Measurements from ENCODE around the gene GPR176. TPM values are rescaled to one million over a fixed set of nuclear protein-coding genes. Genes with fewer than 3 reads are reported as not detected.

GPR176 gene, protein sequence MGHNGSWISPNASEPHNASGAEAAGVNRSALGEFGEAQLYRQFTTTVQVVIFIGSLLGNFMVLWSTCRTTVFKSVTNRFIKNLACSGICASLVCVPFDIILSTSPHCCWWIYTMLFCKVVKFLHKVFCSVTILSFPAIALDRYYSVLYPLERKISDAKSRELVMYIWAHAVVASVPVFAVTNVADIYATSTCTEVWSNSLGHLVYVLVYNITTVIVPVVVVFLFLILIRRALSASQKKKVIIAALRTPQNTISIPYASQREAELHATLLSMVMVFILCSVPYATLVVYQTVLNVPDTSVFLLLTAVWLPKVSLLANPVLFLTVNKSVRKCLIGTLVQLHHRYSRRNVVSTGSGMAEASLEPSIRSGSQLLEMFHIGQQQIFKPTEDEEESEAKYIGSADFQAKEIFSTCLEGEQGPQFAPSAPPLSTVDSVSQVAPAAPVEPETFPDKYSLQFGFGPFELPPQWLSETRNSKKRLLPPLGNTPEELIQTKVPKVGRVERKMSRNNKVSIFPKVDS
- total RNA-seq = under 1 TPM; 0.41 to 0.47 TPM

DNA sequence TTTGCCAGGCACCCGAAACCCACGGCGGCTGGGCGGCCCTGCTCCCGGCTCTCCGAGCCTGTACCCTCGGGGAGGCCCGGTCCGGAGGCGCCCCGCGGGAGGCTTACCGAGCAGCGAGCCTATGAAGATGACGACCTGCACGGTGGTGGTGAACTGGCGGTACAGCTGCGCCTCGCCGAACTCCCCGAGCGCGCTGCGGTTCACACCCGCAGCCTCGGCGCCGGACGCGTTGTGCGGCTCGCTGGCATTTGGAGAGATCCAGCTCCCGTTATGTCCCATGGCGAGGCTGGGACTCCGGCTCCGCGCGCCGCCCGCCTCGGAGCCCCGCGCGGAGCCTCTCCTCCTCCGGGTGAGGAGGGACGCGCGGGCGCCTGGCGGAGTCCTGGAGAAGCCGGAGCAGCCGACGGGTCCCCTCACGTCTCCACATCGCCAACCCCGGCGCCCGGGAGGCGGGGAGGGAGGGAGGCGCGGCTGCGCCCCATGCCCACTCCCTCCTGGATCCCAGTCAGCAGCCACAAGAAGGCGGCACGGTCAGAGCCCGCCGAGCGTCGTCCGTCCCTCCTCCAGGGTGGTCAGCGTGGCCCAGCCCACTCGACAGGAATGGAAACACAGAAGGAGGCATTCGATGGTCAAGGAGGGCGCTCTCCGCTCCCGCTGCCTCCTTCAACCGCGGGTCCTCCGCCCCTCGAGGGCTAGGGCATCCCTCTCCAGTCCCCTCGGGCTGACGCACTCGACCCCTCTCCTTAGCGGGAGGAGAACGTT, at the start of gene GPR176:
Gene GPR176, minus strand, starts transcription at position 519 of the 762 bp plus-strand sequence. Its CDS starts 240 bp downstream, at position 279.
- peak within 1 kb of the TSS; percentile 73 to 82 for H3K27ac Mint-ChIP-seq
- peak; percentile 29 to 32 for ATAC-seq
- peaks cover 6 to 11% of the 10 kb centered on the region in 2 donors for H3K9me3 Mint-ChIP-seq
- H3K36me3 Mint-ChIP-seq = peaks cover 7 to 8% of the 10 kb centered on the region in 2 donors
- DNase-seq (ENCODE audit: low spot score in 2 of 2) = peak in 1 of 2 donors; percentile 33

DNA sequence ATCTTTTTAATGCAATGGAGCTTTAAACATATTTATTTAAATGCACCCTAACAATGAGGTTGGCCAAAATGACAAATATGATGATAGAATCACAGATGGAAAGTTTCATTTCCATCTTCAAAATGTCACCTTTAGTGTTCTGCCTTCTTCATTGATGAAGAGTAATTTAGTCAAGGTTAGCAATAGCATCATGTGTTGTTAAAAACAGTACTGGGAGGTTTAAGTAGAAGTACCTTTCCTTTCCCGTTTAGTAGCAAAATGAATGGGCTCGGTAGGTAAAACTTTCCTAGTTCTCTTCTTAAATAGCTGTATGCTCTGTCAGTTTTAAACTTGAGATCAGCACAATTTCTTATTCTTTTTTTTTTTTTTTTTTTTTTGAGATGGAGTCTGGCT, 48.9 kb upstream of the GPR176 start:
- Mint-ChIP-seq H3K9me3 (no peaks in the 10 kb centered on the region), H3K36me3 (peaks cover 10 to 34% of the 10 kb centered on the region in 2 donors), H3K27ac (peak overlapping the region; percentile 87 to 93)
- ATAC-seq (peak; percentile 78 to 88), DNase-seq (ENCODE audit: low spot score in 2 of 2) (no peak)

DNA sequence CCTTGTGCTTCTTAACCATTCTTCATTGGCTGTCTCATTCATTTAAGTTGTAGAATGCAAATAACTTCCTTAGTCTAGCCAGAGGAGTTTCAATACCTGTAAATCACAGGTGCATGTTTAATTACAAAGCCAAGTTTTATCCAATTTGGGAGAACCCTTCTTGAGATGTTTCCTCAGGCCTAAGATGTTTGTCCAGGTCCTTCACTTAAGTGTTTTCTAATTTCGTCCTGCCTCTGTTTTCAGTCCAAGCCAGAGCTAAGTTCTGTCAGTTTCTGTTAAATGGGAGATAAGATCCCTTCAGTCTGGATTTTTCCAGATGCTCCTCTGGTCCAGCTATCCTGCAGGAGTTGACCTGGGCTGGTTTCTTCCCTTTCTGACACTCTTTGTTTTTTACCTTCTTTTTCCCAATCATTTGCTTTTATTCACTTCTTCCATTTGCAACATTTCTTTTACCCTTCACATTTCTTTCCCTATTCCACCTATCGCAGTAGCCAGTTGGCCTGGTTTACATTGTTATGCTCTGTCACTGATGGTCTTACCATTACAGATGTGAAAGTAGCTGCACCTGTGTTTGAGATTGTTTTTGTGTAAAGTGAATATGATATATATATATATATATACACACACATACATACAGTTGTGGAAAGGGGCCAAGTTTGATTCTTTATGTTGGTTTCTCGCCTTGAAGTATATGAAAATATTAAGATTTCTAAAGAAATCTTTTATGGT, 48.4 kb upstream of the GPR176 start:
- H3K36me3 Mint-ChIP-seq = peaks cover 10 to 34% of the 10 kb centered on the region in 2 donors
- H3K9me3 Mint-ChIP-seq = no peaks in the 10 kb centered on the region
- DNase-seq (ENCODE audit: low spot score in 2 of 2) (no peak), ATAC-seq (peak in 1 of 2 donors; percentile 14)
- H3K27ac Mint-ChIP-seq = peak overlapping the region in 1 of 2 donors; percentile 0

DNA sequence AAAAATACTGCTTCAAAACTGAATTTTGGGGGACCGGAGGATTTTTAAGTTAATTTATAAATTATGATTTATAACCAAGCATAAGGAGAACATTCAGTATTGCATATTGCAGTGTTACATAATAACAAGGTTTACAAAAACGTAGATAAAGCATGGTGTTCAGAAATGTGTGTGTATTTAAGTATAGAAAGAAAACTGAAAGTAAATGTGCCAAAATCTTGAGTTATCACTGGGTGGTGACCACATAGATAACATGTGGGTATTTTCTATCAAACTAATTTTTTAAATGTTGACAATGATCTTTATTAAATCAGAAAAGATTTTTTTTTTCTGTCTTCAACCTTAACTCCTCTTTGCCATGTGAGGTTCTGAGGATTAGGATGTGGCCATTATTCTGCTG, 46.5 kb upstream of the GPR176 start:
- Mint-ChIP-seq H3K27ac (peak overlapping the region in 1 of 2 donors; percentile 63), H3K9me3 (no peaks in the 10 kb centered on the region), H3K36me3 (peaks cover 10 to 34% of the 10 kb centered on the region in 2 donors)
- ATAC-seq (no peak), DNase-seq (ENCODE audit: low spot score in 2 of 2) (no peak)

DNA sequence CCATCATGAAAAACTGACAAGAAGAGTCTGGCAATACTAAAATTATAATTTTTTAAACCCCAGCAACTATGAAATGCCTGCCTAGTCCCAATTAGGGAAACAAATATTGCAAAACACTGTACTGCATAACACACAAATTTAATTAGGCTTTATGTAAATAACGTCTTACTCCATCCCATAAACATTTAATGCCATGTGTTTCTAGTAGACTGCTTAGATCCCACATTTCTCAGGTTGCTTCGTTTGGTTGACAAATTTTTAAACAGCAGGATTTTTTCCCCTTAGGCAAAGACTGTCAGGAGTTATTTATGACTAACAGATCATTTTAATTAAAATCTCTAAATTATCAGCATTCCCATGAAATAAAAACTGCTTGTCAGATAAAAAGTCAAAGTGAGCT, 43.7 kb upstream of the GPR176 start:
- peaks cover 10 to 28% of the 10 kb centered on the region in 2 donors for H3K36me3 Mint-ChIP-seq
- DNase-seq (ENCODE audit: low spot score in 2 of 2) (no peak), ATAC-seq (no peak)
- H3K27ac Mint-ChIP-seq = no peak overlapping the region
- no peaks in the 10 kb centered on the region for H3K9me3 Mint-ChIP-seq

DNA sequence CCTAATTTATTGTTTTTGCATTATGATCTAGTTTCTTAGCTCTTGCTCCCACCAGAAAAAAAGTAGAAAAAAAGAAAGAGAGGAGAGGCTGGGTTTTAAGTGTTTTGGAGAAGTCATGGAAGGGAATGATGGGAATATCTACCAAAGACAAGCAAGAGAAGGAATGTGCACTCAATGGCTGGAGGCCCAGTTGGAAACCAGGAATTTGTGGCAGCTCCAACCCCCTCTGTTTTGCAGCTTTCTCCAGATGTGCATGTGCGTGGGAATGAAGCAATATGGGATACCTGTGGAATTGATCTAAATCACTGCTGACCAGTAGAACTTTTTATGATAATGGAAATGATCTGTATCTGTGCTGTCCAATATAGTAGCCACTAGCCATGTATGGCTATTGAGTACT, 41.0 kb upstream of the GPR176 start:
- DNase-seq (ENCODE audit: low spot score in 2 of 2) = no peak
- ATAC-seq = no peak
- peaks cover 7 to 14% of the 10 kb centered on the region in 2 donors for H3K36me3 Mint-ChIP-seq

DNA sequence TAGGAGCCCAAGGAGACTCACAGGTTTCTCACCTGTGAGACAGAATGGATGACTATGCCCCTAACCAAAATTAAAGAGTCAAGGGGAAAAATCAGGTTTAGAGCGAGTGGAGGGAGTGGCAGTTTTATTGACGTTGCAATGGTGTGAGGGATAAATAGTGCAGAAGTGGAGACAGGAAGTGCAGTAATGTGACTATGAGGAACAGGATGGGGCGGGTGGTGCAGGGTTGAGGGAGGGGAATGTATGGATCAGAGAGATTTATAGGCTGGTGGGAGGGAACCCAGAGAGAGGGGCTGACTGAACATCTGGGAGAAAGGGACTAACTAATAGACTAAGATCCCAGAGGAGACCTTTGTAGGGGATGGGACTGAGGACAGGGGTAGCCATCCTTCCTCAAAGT, 40.3 kb upstream of the GPR176 start:
- H3K36me3 Mint-ChIP-seq = peaks cover 7% of the 10 kb centered on the region in 2 donors
- DNase-seq (ENCODE audit: low spot score in 2 of 2) = no peak
- no peak for ATAC-seq
- no peaks in the 10 kb centered on the region for H3K9me3 Mint-ChIP-seq
- H3K27ac Mint-ChIP-seq = no peak overlapping the region

More for the DNA sequence above, 41.0 kb upstream of the GPR176 start:
- no peak overlapping the region for H3K27ac Mint-ChIP-seq
- H3K9me3 Mint-ChIP-seq = no peaks in the 10 kb centered on the region

DNA sequence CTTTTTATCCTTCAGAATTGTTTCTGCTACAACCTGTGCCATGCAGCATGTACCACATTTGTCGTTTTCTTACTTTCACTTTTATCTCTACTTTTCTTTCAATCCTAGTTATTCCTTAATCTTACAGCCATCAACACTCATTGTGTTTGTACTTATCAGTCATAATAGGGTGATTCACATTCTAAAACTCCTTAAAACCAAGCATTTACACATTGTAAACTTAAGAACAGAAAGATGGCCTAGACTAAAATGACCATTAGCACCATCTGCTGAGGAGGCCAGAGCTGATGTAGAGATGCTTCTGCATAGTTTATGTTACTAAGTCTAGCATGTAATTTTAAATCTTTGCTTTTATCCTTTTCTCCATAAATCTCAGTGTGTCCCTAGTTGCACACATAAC, 39.3 kb upstream of the GPR176 start:
- no peak for DNase-seq (ENCODE audit: low spot score in 2 of 2)
- Mint-ChIP-seq H3K36me3 (peaks cover 6 to 7% of the 10 kb centered on the region in 2 donors), H3K9me3 (no peaks in the 10 kb centered on the region), H3K27ac (no peak overlapping the region)
- no peak for ATAC-seq

DNA sequence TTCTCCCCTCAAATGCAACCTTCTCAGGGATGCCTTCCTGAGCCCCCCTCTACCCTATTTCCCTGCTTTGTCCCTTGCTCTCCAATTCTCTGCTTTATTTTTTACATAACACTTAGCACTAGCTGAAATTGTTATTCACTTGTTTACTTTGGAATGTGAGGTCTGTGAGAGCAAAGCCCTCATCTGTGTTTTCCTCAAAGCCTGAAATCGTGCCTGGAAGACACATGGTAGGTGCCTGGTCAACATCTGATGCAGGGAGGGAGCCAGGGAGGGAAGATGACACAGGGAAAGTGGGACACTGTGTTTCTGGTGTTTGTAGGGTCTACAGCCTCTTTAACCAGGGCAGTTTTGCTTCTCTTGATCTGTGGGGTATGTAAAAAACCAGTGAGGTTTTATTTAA, 37.4 kb upstream of the GPR176 start:
- H3K27ac Mint-ChIP-seq = no peak overlapping the region
- no peaks in the 10 kb centered on the region for H3K9me3 Mint-ChIP-seq
- ATAC-seq = no peak
- DNase-seq (ENCODE audit: low spot score in 2 of 2) = no peak
- peaks cover 6 to 15% of the 10 kb centered on the region in 2 donors for H3K36me3 Mint-ChIP-seq

DNA sequence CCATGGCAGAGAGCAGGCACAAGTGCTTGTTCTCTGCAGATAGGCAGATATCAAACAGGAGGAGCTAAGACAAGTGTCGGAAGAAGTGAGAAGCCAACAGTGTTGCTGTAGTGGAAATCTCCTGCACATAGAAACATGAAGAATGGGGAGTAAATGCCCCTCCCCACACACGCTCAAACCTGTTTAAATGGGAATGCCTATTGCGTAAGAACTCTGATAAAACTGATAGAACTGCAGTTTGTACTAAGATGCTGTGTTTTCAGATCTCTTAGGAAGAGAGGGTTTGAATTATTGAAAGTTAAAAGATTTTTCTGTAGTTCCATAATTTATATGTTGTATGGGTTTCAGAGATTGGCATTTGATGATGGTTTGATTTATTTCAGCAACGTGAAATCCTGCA, 33.5 kb upstream of the GPR176 start:
- Mint-ChIP-seq H3K36me3 (peaks cover 10 to 15% of the 10 kb centered on the region in 2 donors), H3K27ac (no peak overlapping the region), H3K9me3 (no peaks in the 10 kb centered on the region)
- DNase-seq (ENCODE audit: low spot score in 2 of 2) = no peak
- ATAC-seq = no peak

DNA sequence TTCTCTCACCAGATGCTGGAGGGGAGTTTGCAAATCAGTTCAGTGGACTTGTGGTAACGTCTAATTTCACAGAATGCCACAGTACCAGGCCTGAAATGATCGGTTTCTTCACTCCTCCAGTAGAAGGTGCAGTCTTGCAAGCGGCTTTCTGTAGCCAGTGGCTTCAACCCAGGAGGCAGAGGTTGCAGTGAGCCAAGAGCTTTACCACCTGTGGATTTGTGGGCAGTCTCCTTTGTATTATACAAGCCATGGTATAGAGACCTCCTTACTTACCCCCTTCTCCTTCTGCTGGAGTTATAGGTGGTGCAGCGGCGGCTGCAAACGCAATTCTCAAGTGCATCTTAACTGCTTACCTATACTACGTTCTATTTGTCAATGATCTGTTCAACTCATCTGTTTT, 31.5 kb upstream of the GPR176 start:
- no peak for ATAC-seq
- H3K9me3 Mint-ChIP-seq = no peaks in the 10 kb centered on the region
- no peak for DNase-seq (ENCODE audit: low spot score in 2 of 2)
- no peak overlapping the region for H3K27ac Mint-ChIP-seq
- H3K36me3 Mint-ChIP-seq = peaks cover 9% of the 10 kb centered on the region in 2 donors

DNA sequence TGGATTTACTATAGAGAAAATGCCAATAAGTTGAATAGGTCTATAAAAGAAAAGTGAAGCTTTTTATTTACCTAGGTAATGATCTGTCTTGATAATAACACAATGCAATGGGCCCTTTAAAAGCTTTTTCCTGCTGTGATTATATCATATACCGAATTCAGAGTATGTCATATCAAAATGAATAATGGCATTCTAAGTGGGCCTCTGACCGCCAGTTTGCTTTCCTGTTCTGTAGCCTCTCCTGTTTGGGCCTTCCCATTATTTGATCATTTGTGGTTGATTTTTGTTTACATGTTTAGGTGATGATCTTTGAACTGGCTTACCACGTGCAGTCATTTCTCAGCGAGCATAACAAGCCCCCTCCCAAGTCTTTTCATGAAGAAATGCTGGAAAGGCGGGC, 28.8 kb upstream of the GPR176 start:
- DNase-seq (ENCODE audit: low spot score in 2 of 2) (no peak), ATAC-seq (no peak)
- Mint-ChIP-seq H3K9me3 (no peaks in the 10 kb centered on the region), H3K27ac (no peak overlapping the region), H3K36me3 (peaks cover 12 to 30% of the 10 kb centered on the region in 2 donors)

DNA sequence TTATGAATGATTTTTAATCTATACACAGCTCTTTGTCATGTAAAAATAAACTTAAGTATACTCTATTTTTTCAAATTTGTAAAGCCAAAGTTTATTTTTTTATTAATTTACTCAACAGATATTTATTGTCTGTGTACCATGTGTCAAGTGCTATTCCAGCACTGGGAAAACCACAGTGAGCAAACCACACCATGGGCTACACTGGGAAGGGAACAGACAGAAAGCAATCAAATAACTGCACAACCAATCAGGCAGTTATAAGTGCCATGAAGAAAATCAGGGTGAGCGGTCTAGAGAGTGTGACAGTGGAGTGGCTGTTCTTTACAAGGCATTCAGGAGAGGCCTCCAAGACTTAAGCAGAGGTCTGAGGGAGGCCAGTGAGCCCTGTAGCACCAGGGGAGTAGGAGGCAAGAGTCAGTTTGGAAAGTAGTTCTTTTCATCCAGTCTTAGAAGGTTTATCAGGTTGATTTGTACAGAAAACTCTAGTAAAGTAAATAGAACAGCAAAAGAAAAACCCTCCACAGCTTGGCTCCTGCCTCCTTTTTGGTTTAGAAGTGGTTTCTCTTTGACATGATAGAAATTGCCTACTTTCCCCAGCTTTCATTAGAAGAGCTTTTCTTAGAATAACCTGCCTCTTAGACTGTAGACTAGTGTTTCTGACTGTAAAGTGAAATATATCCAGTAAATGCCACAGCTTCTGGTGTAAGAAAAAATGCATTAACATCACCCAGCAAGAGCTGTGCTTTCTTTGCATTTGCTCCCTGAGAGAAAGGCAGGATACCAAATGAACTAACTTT, 27.5 kb upstream of the GPR176 start:
- DNase-seq (ENCODE audit: low spot score in 2 of 2) (no peak), ATAC-seq (peak in 1 of 2 donors; percentile 48)
- H3K36me3 Mint-ChIP-seq = peaks cover 8 to 40% of the 10 kb centered on the region in 2 donors
- no peaks in the 10 kb centered on the region for H3K9me3 Mint-ChIP-seq
- H3K27ac Mint-ChIP-seq = peak overlapping the region in 1 of 2 donors; percentile 26

DNA sequence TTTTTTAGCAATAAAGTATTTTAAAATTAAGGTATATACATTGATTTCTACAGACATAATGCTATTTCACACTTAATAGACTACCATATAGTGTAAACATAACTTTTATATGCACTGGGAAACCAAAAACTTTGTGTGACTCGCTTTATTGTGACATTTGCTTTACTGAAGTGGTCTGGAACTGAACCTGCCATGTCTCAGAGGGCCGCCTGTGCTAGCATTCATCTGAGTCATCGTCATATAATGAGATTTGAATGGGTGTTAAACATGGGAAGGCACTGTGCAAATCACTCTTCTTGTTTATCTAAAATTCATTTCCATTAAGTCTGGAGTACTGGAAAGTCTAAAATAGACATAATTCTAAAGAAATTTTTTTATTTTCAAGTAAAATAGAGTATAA, 26.8 kb upstream of the GPR176 start:
- H3K27ac Mint-ChIP-seq = no peak overlapping the region
- ATAC-seq = peak in 1 of 2 donors; percentile 73
- no peaks in the 10 kb centered on the region for H3K9me3 Mint-ChIP-seq
- no peak for DNase-seq (ENCODE audit: low spot score in 2 of 2)
- peaks cover 11 to 44% of the 10 kb centered on the region in 2 donors for H3K36me3 Mint-ChIP-seq

DNA sequence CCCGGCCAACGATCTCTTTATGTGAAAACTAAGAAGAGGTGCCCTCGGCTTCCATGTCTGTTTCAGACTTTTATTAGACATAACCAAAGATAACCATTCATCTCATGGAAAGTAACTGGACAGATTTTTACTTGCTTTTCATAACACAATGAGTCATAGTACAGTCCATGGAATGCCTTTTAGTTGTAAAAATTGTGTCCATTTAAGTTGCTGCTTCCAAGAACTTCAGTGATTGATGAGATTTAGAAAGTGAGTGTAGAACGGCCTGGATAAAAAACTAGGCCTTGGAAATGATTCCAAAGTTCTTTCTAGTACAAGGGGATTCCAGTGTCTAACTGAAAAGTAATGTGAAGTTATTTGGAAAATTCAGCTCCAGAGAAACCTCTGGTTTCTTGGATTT, 24.7 kb upstream of the GPR176 start:
- ATAC-seq = no peak
- DNase-seq (ENCODE audit: low spot score in 2 of 2) = no peak
- no peak overlapping the region for H3K27ac Mint-ChIP-seq
- H3K9me3 Mint-ChIP-seq = no peaks in the 10 kb centered on the region
- peaks cover 17 to 48% of the 10 kb centered on the region in 2 donors for H3K36me3 Mint-ChIP-seq

DNA sequence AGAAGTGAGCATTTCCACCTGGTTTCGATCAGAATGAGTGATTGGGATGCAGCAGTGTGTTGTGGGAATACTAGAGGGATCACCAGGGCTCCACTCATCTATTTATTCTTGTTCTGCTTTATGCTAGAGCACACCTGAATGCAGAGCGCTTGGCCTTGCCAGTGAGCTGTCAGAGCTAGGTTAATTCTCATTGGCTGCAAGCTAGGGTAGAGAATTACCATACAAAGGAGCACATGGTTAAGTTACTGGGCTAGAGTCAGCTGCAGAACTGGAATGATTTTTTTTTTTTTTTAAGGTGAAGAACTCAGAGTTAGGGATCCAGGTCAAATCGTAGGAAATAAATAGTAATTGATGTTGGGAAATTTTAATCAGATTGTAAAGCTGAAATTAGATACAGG, 22.7 kb upstream of the GPR176 start:
- Mint-ChIP-seq H3K36me3 (peaks cover 19 to 46% of the 10 kb centered on the region in 2 donors), H3K27ac (no peak overlapping the region), H3K9me3 (no peaks in the 10 kb centered on the region)
- ATAC-seq = no peak
- DNase-seq (ENCODE audit: low spot score in 2 of 2) = no peak

All from activated naive CD4-positive, alpha-beta T cell treated with anti-CD3 and anti-CD28 coated beads, Interleukin-2, amount 50 U/mL, for 72 hours (primary cell).